ENCODE measurements around the gene HDAC7.

DNA sequence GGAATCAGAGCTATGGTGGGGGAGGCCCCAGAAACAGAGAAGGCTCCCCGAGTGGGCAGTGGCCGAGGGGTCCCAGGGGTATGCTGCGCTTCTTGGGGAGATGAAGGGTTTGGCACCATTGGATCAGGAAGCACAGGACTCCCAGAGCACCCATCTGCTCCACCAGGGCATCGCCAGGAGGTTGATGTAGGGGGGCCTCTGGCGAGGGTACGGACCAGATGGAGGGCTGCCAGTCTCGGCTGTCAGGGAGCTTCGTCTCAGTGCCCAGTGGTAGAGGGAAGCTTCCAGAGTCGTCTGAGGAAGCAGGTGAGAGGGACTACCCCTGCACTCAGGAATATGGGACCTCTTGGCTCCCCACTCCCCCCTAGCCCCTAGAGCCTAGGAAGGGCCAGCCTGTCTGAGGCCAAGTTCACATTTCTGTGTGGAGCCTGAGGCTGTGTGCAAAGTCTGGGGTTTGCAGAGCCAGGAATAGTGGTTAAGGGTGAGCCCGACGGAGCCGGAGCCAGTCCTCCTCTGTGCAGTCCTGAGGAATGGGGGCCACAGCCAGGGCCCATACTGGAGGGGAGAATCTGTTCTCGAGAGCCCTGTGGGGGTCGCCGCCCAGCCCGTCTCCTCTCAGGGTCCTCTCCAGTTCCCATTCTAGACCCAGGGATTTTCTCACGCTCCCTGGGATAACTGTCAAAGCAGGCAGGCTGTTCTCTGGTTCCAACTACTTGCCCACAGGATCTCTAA is 36.5 kb downstream of the HDAC7 start:
- no peak for TF ChIP-seq POLR2AphosphoS5 (IDR thresholded peaks at IDR 0.05; ENCODE audit: low read depth, low read length)
- no peak for TF ChIP-seq POLR2A (IDR thresholded peaks at IDR 0.05; ENCODE audit: low read depth, low read length)
- TF ChIP-seq TAF1 (IDR thresholded peaks at IDR 0.05; ENCODE audit: borderline replicate concordance, low read depth, low read length), result no peak

Measured in GM12892 (cell line).